T-helper 22 cell (primary cell): ENCODE measurements around the gene ZNF418.
"Not testable (repeated sequence)": the region's sequence is repeated elsewhere in the genome, so short reads cannot be mapped to it uniquely, and the experiment has no call there.

Experiments used
- DNase-seq: peaks from one replicate; pipeline ENCODE4 v3.0.0-alpha.2; 2020; ENCODE audit warnings: low read depth

Gene ZNF418

GRCh38 chr19:57934820-57935665 lies at the start of gene ZNF418:
ZNF418 (minus strand) TSS chr19:57935402; CDS start chr19:57933822, 1,580 bp downstream.
- DNase-seq = no peak

- DNase-seq = no peak
These were observed 43.5 kb upstream of the ZNF418 start for GRCh38 chr19:57978586-57979289.

GRCh38 chr19:57974434-57974833 lies 39.2 kb upstream of the ZNF418 start, which contains the start of gene C19orf18:
C19orf18 (minus strand) TSS chr19:57974534; CDS start chr19:57974432, 102 bp downstream.
- no peak for DNase-seq

GRCh38 chr19:57964761-57965160 lies 29.6 kb upstream of the ZNF418 start:
- DNase-seq = no peak

- no peak for DNase-seq
These were observed 26.6 kb upstream of the ZNF418 start for GRCh38 chr19:57961785-57962184.

- DNase-seq = no peak
These were observed 19.8 kb upstream of the ZNF418 start for GRCh38 chr19:57954996-57955395.

GRCh38 chr19:57949702-57950101 lies 14.5 kb upstream of the ZNF418 start:
- no peak for DNase-seq

GRCh38 chr19:57949296-57949695 lies 14.1 kb upstream of the ZNF418 start:
- DNase-seq = no peak

- DNase-seq = peak; percentile 58
These were observed 12.4 kb upstream of the ZNF418 start, which contains the start of gene ZNF256 for GRCh38 chr19:57947419-57948134. ZNF256 (minus strand) TSS chr19:57947706; CDS start chr19:57947474, 232 bp downstream.

- no peak for DNase-seq
These were observed 11.9 kb upstream of the ZNF418 start for GRCh38 chr19:57947088-57947418.

- DNase-seq = no peak
These were observed 11.1 kb upstream of the ZNF418 start for GRCh38 chr19:57946316-57946715.

GRCh38 chr19:57941593-57941992 lies 6.4 kb upstream of the ZNF418 start:
- no peak for DNase-seq

GRCh38 chr19:57935731-57936130 lies 529 bp upstream of the ZNF418 start:
- no peak for DNase-seq

- DNase-seq = no peak
These were observed 7.6 kb downstream of the ZNF418 start for GRCh38 chr19:57927587-57927986.

GRCh38 chr19:57916168-57916995 lies 18.8 kb downstream of the ZNF418 start, which contains the start of gene ZNF417:
ZNF417 (minus strand) TSS chr19:57916592; CDS start chr19:57916411, 181 bp downstream.
- DNase-seq = peak; percentile 84

- no peak for DNase-seq
These were observed 20.7 kb downstream of the ZNF418 start for GRCh38 chr19:57914531-57914930.

GRCh38 chr19:57907394-57907793 lies 27.8 kb downstream of the ZNF418 start:
- DNase-seq = no peak

- no peak for DNase-seq
These were observed 29.9 kb downstream of the ZNF418 start for GRCh38 chr19:57905258-57905657.

GRCh38 chr19:57903618-57904184 lies 31.5 kb downstream of the ZNF418 start:
- no peak for DNase-seq

GRCh38 chr19:57900311-57900710 lies 34.9 kb downstream of the ZNF418 start:
- DNase-seq = no peak

- not testable (repeated sequence) for DNase-seq
These were observed 44.5 kb downstream of the ZNF418 start for GRCh38 chr19:57890706-57891105.
